IMR-90 (cell line): Measurements from ENCODE around the gene CCT7. TPM values are rescaled to one million over a fixed set of nuclear protein-coding genes. Genes with fewer than 3 reads are reported as not detected.

ENCODE experiments used
- ATAC-seq: fragments of 200-7000 bp; cut with Tn5 transposase; 2 replicates; pipeline ENCODE4 v1.9.1; 2020; ENCODE audit warnings: low read depth, mild to moderate bottlenecking, moderate library complexity
- BruUV-seq: library from RNA; stranded (reverse); fragments of 400-500 nt; replicated peaks from 2 replicates; lab custom pipeline; 2021; lab: Mats Ljungman, UMichigan
- CTCF ChIA-PET: fragments of 300-600 bp; formaldehyde crosslinking; extraction: SDS; loops from one replicate; lab custom pipeline; 2021; ENCODE audit warnings: antibody characterized with exemption; lab: Yijun Ruan, JAX
- POLR2A ChIA-PET: fragments of 300-600 bp; sonication (Branson Sonifier 250); formaldehyde crosslinking; loops from one replicate; lab custom pipeline; 2022; ENCODE audit warnings: antibody characterized with exemption; ENCODE audit not compliant: unreplicated experiment; lab: Charles Lee
- DNase-seq: peaks from one replicate; pipeline ENCODE4 v3.0.0; 2013
- H2AFZ ChIP-seq: replicated peaks from 2 replicates; pipeline ENCODE3; 2013; ENCODE audit warnings: low read length, mild to moderate bottlenecking; ENCODE audit not compliant: poor library complexity
- H2AK5ac ChIP-seq: 2 replicates; pipeline ENCODE4 v1.6.1; 2013; ENCODE audit warnings: low read depth, low read length, inconsistent platforms
- H2AK9ac ChIP-seq: replicated peaks from 2 replicates; pipeline ENCODE3; 2013; ENCODE audit warnings: mild to moderate bottlenecking, low read depth, low read length, moderate library complexity; ENCODE audit not compliant: poor library complexity
- H2BK120ac ChIP-seq: 2 replicates; pipeline ENCODE4 v1.6.1; 2013; ENCODE audit warnings: low read depth, low read length, inconsistent platforms
- H2BK15ac ChIP-seq: 3 replicates; pipeline ENCODE4 v1.6.1; 2013; ENCODE audit warnings: low read depth, low read length, inconsistent platforms
- H2BK20ac ChIP-seq: 2 replicates; pipeline ENCODE4 v1.6.1; 2013; ENCODE audit warnings: low read depth, mild to moderate bottlenecking, inconsistent platforms, low read length, moderate library complexity
- H2BK5ac ChIP-seq: 2 replicates; pipeline ENCODE4 v1.6.1; 2013; ENCODE audit warnings: mild to moderate bottlenecking, low read depth, low read length, inconsistent platforms; ENCODE audit not compliant: poor library complexity, severe bottlenecking
- H3K14ac ChIP-seq: replicated peaks from 2 replicates; pipeline ENCODE4 v1.6.1; 2013; ENCODE audit warnings: low read depth, low read length, inconsistent platforms
- H3K18ac ChIP-seq: 2 replicates; pipeline ENCODE4 v1.6.1; 2013; ENCODE audit warnings: low read depth, low read length, control low read depth
- H3K23ac ChIP-seq: 2 replicates; pipeline ENCODE4 v1.6.1; 2013; ENCODE audit warnings: low read depth, low read length, inconsistent platforms
- H3K27ac ChIP-seq: 2 replicates; pipeline ENCODE4 v1.5.1; 2013; ENCODE audit warnings: mild to moderate bottlenecking, control low read depth, low read length; ENCODE audit not compliant: insufficient read depth
- H3K27me3 ChIP-seq: 2 replicates; pipeline ENCODE4 v1.6.1; 2013; ENCODE audit warnings: low read length; ENCODE audit not compliant: control insufficient read depth, insufficient read depth
- H3K36me3 ChIP-seq: 2 replicates; pipeline ENCODE4 v1.6.1; 2013; ENCODE audit warnings: low read length, mixed read lengths; ENCODE audit not compliant: control insufficient read depth, insufficient read depth
- H3K4ac ChIP-seq: 2 replicates; pipeline ENCODE4 v1.6.1; 2013; ENCODE audit warnings: low read depth, low read length, inconsistent platforms
- H3K4me1 ChIP-seq: 2 replicates; pipeline ENCODE4 v1.6.1; 2013; ENCODE audit warnings: low read length, mixed read lengths; ENCODE audit not compliant: control insufficient read depth, insufficient read depth
- H3K4me2 ChIP-seq: 2 replicates; pipeline ENCODE4 v1.6.1; 2013; ENCODE audit warnings: low read depth, mild to moderate bottlenecking, control low read depth, low read length, moderate library complexity
- H3K4me3 ChIP-seq: 2 replicates; pipeline ENCODE4 v1.5.1; 2013; ENCODE audit warnings: low read depth, mild to moderate bottlenecking, control low read depth, low read length, moderate library complexity; ENCODE audit not compliant: insufficient read depth
- H3K56ac ChIP-seq: 2 replicates; pipeline ENCODE4 v1.6.1; 2013; ENCODE audit warnings: low read length, inconsistent platforms; ENCODE audit not compliant: insufficient read depth; ENCODE audit errors: extremely low read depth
- H3K79me1 ChIP-seq, 2 experiments: 2 replicates each; pipeline ENCODE4 v1.6.1; 2013; ENCODE audit warnings: low read length in 2 of 2, inconsistent platforms in 1 of 2, low read depth in 1 of 2
- H3K9ac ChIP-seq: 2 replicates; pipeline ENCODE4 v1.6.1; 2013; ENCODE audit warnings: low read depth, low read length, control low read depth
- H3K9me1 ChIP-seq: 2 replicates; pipeline ENCODE4 v1.6.1; 2013; ENCODE audit warnings: low read length, inconsistent platforms; ENCODE audit not compliant: insufficient read depth
- H3K9me3 ChIP-seq: 2 replicates; pipeline ENCODE4 v1.6.1; 2013; ENCODE audit warnings: low read length; ENCODE audit not compliant: control insufficient read depth, insufficient read depth
- H4K20me1 ChIP-seq: 2 replicates; pipeline ENCODE4 v1.6.1; 2013; ENCODE audit warnings: low read length, inconsistent platforms; ENCODE audit not compliant: insufficient read depth
- H4K5ac ChIP-seq: 2 replicates; pipeline ENCODE4 v1.6.1; 2013; ENCODE audit warnings: mild to moderate bottlenecking, low read depth, low read length, control low read depth
- H4K8ac ChIP-seq, 2 experiments: 2 replicates each; pipeline ENCODE4 v1.6.1; 2013; ENCODE audit warnings: low read depth in 2 of 2, low read length in 2 of 2, control low read depth in 1 of 2, inconsistent platforms in 1 of 2
- H4K91ac ChIP-seq: 2 replicates; pipeline ENCODE4 v1.6.1; 2013; ENCODE audit warnings: low read depth, low read length, inconsistent platforms; ENCODE audit not compliant: insufficient read depth
- BHLHE40 ChIP-seq: fragments of 150-350 bp; IDR thresholded peaks from 2 replicates; pipeline ENCODE4 v1.6.1; 2016; ENCODE audit warnings: mild to moderate bottlenecking, low read depth, low read length
- MAFK ChIP-seq: IDR thresholded peaks from 2 replicates; pipeline ENCODE4 v1.6.1; 2012; ENCODE audit warnings: low read depth, low read length, improper control_type of control experiment
- MXI1 ChIP-seq: IDR thresholded peaks from 2 replicates; pipeline ENCODE4 v1.6.1; 2012; ENCODE audit warnings: low read depth, mild to moderate bottlenecking, low read length, moderate library complexity, borderline replicate concordance
- RFX5 ChIP-seq: IDR thresholded peaks from 2 replicates; pipeline ENCODE4 v1.8.0; 2012; ENCODE audit warnings: low read depth, mild to moderate bottlenecking, low read length, moderate library complexity
- WGBS, 2 experiments: methylation state at CpG; one replicate each; pipeline versions ENCODE4 v1.1.5 to v1.1.7; 2013; ENCODE audit warnings: missing lambda C conversion rate in 2 of 2; ENCODE audit not compliant: insufficient read length in 1 of 2; ENCODE audit errors: extremely low coverage in 2 of 2; 5-methylcytosine and 5-hydroxymethylcytosine counted together
- dilution Hi-C: fragments of 300-500 bp; cut with HindIII; formaldehyde crosslinking; loops from one replicate; pipeline ENCODE4 v1.14.3; 2018; ENCODE audit warnings: low sequenced_read_pairs; ENCODE audit not compliant: unreplicated experiment
- in situ Hi-C: fragments of 300-500 bp; cut with MboI; formaldehyde crosslinking; loops from 3 replicates; pipeline ENCODE4 v1.14.3; 2019; ENCODE audit warnings: low sequenced_read_pairs, inconsistent platforms, mixed read lengths
- intact Hi-C: fragments of 100-400 bp; cut with micrococcal nuclease; formaldehyde crosslinking; loops from 2 replicates; pipeline ENCODE4 v1.10.0; 2022
- polyA plus RNA-seq, 3 experiments: library from polyadenylated mRNA; depleted of rRNA; stranded (reverse); fragments of >200 nt; gene quantifications; 2 replicates each; pipeline ENCODE4 v1.2.3, GENCODE V29; 2012; ENCODE audit warnings: low replicate concordance in 1 of 3
- total RNA-seq: library from RNA; depleted of rRNA; stranded (reverse); fragments of >200 nt; gene quantifications from 2 replicates; pipeline ENCODE4 v1.2.3, GENCODE V29; 2012

Gene CCT7
- total and polyA plus RNA-seq, 2 of the 4 experiments (the other 2 are of a cell fraction), result 321 to 575 TPM

GRCh38 chr2:73259704-73260337 is 25.7 kb downstream of the CCT7 start:
- ChIA-PET POLR2A (no interaction called here), CTCF (interaction anchor here (0.7 kb wide), 1 partner anchor 10 kb away, joined by 4 read pairs; no protein-coding TSS in a partner anchor)
- H3K9me3 ChIP-seq, result no peaks in the 10 kb centered on the region
- no peak overlapping the region for H3K9ac ChIP-seq
- H4K8ac ChIP-seq, result no peak overlapping the region
- no peaks in the 10 kb centered on the region for H3K79me1 ChIP-seq
- no peak overlapping the region for H3K27ac ChIP-seq
- no peak overlapping the region for H3K18ac ChIP-seq
- DNase-seq, result no peak
- no peak overlapping the region for H2BK120ac ChIP-seq
- no peak overlapping the region for H2BK15ac ChIP-seq
- H3K4me1 ChIP-seq, result no peaks in the 10 kb centered on the region
- peaks cover 8% of the 10 kb centered on the region for H3K36me3 ChIP-seq
- no peak overlapping the region for H3K4me3 ChIP-seq
- no peak overlapping the region for H3K56ac ChIP-seq
- H3K23ac ChIP-seq, result no peak overlapping the region
- no peak overlapping the region for H4K5ac ChIP-seq
- TF ChIP-seq RFX5 (no peak), MAFK (no peak), MXI1 (no peak), BHLHE40 (no peak)
- H2BK5ac ChIP-seq, result no peak overlapping the region
- peaks cover 6% of the 10 kb centered on the region; the same call in 1 of the 2 replicates for H3K9me1 ChIP-seq
- no peak overlapping the region for H2AK9ac ChIP-seq
- H2AFZ ChIP-seq, result peak overlapping the region; percentile 62
- in situ Hi-C loops, result no loop called here
- H4K91ac ChIP-seq, result no peak overlapping the region
- 90% methylated on average over 2 of the region's 4 CpGs; no CpG with 5 or more reads in 1 of the 2 experiments for WGBS, 2 experiments
- no peak overlapping the region for H3K4ac ChIP-seq
- no peak for ATAC-seq
- H3K14ac ChIP-seq, result no peak overlapping the region
- no peaks in the 10 kb centered on the region for H3K27me3 ChIP-seq
- no peak overlapping the region for H2AK5ac ChIP-seq
- intact Hi-C loops, result loop anchor here (5.0 kb wide), 1 partner anchor 98 kb away; no protein-coding TSS in a partner anchor
- H2BK20ac ChIP-seq, result no peak overlapping the region
- no peak overlapping the region for H3K4me2 ChIP-seq
- dilution Hi-C loops, result no loop called here
- peaks cover 8% of the 10 kb centered on the region for H4K20me1 ChIP-seq
- BruUV-seq, result no TSS peak
